Ovary (tissue), 3 donors: ENCODE results near the gene CYB5RL.
"Not testable (repeated sequence)": the region's sequence is repeated elsewhere in the genome, so short reads cannot be mapped to it uniquely, and the experiment has no call there.

Experiments used
- POLR2A ChIP-seq: fragments of 450-650 bp; IDR thresholded peaks from one replicate; pipeline ENCODE4 v1.6.1; 2017; ENCODE audit warnings: antibody characterized with exemption, mild to moderate bottlenecking, moderate library complexity
- TF ChIP-seq, protein P1 (sequence below), 3 donors: fragments of 450-650 bp in 2 of 3; fragments of 200-600 bp in 1 of 3; IDR thresholded peaks; one replicate each; pipeline versions ENCODE4 v1.5.1 to v1.8.0; 2016 to 2022; ENCODE audit warnings: antibody characterized with exemption in 3 of 3, mild to moderate bottlenecking in 1 of 3
- donor health status: DM: no; HTN: no; CAD: no.

GRCh38 chr1:54166357-54166756 lies 33.5 kb downstream of the CYB5RL start:
- TF ChIP-seq, protein P1, sequence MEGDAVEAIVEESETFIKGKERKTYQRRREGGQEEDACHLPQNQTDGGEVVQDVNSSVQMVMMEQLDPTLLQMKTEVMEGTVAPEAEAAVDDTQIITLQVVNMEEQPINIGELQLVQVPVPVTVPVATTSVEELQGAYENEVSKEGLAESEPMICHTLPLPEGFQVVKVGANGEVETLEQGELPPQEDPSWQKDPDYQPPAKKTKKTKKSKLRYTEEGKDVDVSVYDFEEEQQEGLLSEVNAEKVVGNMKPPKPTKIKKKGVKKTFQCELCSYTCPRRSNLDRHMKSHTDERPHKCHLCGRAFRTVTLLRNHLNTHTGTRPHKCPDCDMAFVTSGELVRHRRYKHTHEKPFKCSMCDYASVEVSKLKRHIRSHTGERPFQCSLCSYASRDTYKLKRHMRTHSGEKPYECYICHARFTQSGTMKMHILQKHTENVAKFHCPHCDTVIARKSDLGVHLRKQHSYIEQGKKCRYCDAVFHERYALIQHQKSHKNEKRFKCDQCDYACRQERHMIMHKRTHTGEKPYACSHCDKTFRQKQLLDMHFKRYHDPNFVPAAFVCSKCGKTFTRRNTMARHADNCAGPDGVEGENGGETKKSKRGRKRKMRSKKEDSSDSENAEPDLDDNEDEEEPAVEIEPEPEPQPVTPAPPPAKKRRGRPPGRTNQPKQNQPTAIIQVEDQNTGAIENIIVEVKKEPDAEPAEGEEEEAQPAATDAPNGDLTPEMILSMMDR (IDR thresholded peaks at IDR 0.05): not testable (repeated sequence)
- TF ChIP-seq POLR2A: not testable (repeated sequence)
